Umbilical cord (tissue), 2 donors: Measurements from ENCODE around the gene LRRC74A. TPM values are rescaled to one million over a fixed set of nuclear protein-coding genes. Genes with fewer than 3 reads are reported as not detected.
"Not testable (repeated sequence)": the region's sequence is repeated elsewhere in the genome, so short reads cannot be mapped to it uniquely, and the experiment has no call there.

Source experiments
- DNase-seq: peaks from one replicate; pipeline ENCODE4 v3.0.0-alpha.2; 2015; ENCODE audit warnings: low spot score
- total RNA-seq: library from RNA; depleted of rRNA; stranded (reverse); fragments of >200 nt; gene quantifications from one replicate; pipeline ENCODE4 v1.2.3, GENCODE V29; 2014; ENCODE audit warnings: low replicate concordance; ENCODE audit not compliant: insufficient read depth

Gene LRRC74A
- total RNA-seq, 1 donor from 2014 or later, result not detected

- DNase-seq, result peak; percentile 89
Observed at GRCh38 chr14:76884853-76885276, 58.7 kb downstream of the LRRC74A start.

GRCh38 chr14:76887191-76887590 is 61.0 kb downstream of the LRRC74A start:
- DNase-seq, result peak; percentile 67

- DNase-seq, result no peak
Observed at GRCh38 chr14:76891391-76891790, 65.2 kb downstream of the LRRC74A start.

- no peak for DNase-seq
Observed at GRCh38 chr14:76894308-76894707, 68.1 kb downstream of the LRRC74A start.

DNA sequence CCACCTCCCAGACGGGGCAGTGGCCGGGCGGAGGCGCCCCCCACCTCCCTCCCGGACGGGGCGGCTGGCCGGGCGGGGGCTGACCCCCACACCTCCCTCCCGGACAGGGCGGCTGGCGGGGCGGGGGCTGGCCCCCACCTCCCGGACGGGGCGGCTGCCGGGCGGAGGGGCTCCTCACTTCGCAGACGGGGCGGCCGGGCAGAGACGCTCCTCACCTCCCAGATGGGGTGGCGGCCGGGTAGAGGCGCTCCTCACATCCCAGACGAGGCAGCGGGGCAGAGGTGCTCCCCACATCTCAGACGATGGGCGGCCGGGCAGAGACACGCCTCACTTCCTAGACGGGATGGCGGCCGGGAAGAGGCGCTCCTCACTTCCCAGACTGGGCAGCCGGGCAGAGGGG is 71.8 kb downstream of the LRRC74A start:
- DNase-seq, result not testable (repeated sequence)

DNA sequence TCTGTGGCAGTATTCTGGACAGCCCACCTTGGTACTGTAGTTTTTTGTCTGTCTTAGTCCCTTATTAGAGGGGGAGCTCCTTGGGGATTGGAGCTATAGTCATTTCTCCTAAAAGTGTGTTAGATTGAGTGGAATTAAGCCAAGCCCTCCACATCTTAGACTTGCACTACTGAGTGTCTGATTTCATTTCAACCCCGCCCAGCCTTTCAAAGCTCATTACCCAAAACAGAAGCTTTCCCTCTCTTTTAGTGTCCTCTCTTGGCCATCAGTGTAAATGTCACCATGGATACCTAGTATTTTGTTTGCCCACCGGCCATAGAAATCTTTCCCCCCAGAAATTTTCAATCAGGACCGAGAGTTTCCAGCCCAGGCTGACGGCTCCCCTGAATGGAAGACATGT is 74.5 kb downstream of the LRRC74A start:
- DNase-seq, result peak; percentile 47

DNA sequence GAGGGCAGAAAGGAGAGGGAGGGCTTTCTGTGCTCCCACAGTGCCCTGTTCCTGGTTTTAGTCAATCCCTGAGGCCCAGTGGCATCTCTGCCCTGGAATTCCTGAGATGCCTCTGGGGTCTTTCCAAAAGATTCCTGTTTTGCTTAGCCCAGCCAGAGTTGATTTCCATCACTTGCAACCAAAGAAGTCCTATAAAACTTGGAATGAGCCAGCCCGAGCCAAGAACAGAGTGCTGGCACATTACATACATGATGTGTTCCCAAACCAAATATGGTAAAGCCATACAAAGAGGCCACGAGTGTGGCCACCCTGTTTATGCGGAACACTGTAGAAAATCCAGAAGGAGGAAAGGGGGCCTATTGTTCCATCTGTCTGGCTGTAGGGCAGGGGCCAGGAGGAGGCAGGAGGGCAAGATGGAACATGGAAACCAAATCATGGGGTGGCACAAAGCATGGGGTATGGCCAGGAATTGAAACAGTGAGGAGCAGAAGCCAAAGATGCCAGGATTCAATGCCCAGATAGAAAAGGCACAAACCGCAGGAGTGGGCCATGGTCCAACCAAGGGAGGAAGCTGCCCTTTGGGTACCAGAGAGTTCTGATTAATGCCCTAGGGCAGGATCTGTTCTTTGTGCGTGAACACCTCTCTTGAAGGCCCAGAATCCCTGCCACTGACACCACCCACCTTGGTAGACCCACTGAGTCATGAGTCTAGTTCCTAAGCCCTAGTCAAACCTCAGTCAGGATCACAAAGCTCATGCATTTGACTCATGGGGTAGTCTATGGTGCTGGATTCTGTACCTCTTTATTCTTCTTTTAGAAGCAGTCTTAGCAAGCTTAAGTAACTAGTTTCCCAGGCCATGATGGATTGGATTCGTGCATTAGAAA is 75.2 kb downstream of the LRRC74A start:
- peak; percentile 85 for DNase-seq

GRCh38 chr14:76902591-76902990 is 76.4 kb downstream of the LRRC74A start:
- DNase-seq, result no peak

GRCh38 chr14:76904100-76904739 is 78.0 kb downstream of the LRRC74A start:
- DNase-seq, result peak; percentile 77

GRCh38 chr14:76904740-76905569 is 78.7 kb downstream of the LRRC74A start:
- peak; percentile 88 for DNase-seq

GRCh38 chr14:76908834-76909233 is 82.6 kb downstream of the LRRC74A start:
- no peak for DNase-seq

DNA sequence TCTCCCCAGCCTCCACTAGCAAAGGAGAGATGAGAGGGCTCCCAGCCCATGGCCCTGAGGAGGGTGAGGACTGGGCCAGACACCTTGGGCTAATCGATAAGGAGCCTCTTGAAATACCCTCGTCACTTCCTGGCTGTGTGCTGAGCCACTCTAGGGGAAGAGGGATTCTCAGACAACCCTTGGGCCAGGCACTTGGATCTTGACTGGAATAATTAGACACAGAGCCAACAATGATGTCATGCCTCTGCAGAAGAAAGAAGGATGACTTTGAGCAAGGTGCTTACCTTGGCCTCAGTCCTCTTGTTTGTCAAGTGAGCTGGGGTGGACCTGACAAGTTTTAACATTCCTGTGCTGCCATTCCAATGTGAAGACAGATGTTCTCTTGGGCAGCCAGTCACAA is 83.1 kb downstream of the LRRC74A start:
- DNase-seq, result no peak

DNA sequence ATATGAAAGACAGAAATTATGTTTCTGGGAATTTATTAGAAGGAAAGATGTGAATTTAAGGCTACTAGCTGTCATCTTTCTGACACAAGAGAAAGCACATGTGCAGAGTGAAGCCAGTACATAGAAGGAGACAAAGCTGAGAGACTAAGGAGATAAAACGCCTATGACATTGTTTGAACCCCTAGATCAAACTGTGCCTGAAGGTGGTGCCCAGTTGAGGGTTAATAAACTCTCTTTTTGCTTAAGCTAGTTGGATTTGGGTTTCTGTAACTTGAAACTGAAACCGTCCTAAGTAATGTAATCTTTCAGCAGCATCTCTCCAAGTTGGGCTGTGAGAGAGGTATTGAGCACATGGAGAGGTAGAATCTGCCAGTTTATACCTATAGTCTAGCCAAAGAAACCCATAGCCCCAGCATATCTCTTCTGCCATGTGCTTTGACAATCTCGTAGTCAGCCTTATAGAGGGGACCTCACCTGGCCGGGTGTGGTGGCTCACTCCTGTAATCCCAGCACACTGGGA is 84.2 kb downstream of the LRRC74A start:
- no peak for DNase-seq

DNA sequence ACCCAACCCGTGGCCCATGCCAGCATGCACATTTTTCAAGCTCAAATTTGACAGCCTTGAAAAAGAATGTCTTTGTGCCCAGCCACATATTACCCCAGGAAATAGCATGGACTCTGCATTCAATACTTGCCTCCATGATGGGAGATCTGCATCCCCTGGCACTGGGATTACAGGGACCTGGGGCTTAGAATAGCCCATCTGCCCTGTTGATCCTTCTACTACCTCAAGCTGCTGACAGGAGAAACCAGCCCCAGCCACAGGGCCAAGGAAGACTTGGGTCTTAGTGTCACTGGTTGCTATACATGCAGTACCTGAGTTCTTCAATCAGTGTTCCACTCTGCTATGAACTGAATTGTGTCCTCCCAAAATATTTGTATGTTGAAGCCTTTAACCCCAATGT is 85.3 kb downstream of the LRRC74A start:
- DNase-seq, result no peak

- peak; percentile 49 for DNase-seq
Observed at GRCh38 chr14:76914533-76915081, 88.4 kb downstream of the LRRC74A start.

- no peak for DNase-seq
Observed at GRCh38 chr14:76916040-76916715, 90.0 kb downstream of the LRRC74A start.

DNA sequence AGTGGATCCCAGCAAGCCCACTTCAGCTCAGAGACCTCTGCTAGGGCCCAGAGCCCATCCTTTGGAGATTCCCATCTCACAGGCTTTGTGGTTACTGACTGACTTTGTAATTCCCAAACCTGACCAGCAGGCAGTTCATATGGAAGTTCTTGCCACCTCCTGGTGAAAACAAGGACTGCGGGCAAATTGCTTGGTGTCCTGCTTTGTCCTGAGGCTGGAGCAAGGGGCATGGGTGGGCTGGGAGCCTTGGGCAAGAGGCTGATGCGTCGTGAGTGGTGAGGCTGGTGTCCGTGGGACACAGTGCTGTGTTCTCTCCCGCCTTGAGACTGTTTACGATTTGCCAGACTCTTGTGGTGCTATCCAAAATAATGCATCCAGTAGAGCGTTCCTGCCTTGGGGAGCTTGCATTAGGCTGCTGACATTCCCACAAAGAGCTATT is 91.0 kb downstream of the LRRC74A start:
- peak; percentile 72 for DNase-seq

GRCh38 chr14:76917745-76918255 is 91.6 kb downstream of the LRRC74A start:
- no peak for DNase-seq

DNA sequence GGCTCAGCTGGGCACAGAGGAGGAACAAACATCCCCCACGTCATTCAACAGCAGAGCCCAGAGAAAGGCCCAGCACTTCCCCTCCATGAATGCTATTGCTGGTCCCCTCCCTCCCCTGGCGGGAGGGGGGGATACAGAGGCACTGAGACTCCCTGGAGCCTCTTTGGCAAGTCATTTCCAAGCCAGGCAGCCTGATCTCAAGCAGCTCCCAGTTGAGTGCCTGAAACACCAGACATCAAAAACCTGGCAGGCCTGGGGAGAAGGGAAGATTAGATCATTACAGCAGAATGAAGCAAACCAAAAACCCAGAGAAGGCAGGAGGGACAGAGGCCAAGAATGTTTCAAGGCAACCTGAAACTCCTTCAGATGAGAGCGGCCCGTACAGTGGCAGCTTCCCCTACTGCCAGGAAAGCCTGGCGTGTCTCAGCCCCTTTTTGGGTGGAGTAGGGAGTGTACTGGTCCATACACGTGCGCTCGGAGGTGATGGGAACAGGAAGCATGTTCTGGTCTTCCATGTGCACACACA is 92.1 kb downstream of the LRRC74A start:
- DNase-seq, result peak; percentile 94

- DNase-seq, result peak; percentile 99
Observed at GRCh38 chr14:76918782-76919394, 92.7 kb downstream of the LRRC74A start.
